Thyroid gland (tissue), 4 donors: ENCODE results near the gene MAP10. TPM values are rescaled to one million over a fixed set of nuclear protein-coding genes. Genes with fewer than 3 reads are reported as not detected.

ENCODE experiments used
- DNase-seq, 2 donors: peaks; one replicate each; pipeline ENCODE4 v3.0.0-alpha.2; 2019
- H3K27ac ChIP-seq, 3 donors: fragments of 200-600 bp; sonication (generic); 1 replicate in 2 of 3; 2 replicates in 1 of 3; pipeline ENCODE4 v1.5.1; 2016 to 2019; ENCODE audit warnings: mild to moderate bottlenecking in 1 of 3, moderate library complexity in 1 of 3
- H3K27me3 ChIP-seq: fragments of 200-600 bp; sonication (generic); one replicate; pipeline ENCODE4 v1.5.1; 2019
- H3K36me3 ChIP-seq, 2 donors: fragments of 200-600 bp; sonication (generic); one replicate each; pipeline ENCODE4 v1.5.1; 2016 to 2019
- H3K4me1 ChIP-seq, 2 donors: fragments of 200-600 bp; sonication (generic); one replicate each; pipeline ENCODE4 v1.5.1; 2017 to 2019
- H3K4me3 ChIP-seq, 3 donors: fragments of 200-600 bp; sonication (generic); replicated peaks in 1 of 3; 1 replicate in 2 of 3; 2 replicates in 1 of 3; pipeline ENCODE4 v1.5.1; 2016; ENCODE audit warnings: mild to moderate bottlenecking in 1 of 3
- H3K9me3 ChIP-seq: fragments of 200-600 bp; sonication (generic); one replicate; pipeline ENCODE4 v1.5.1; 2017
- CTCF ChIP-seq, 6 experiments: fragments of 200-600 bp in 3 of 6; fragments of 450-650 bp in 3 of 6; sonication (generic) in 3 of 6; IDR thresholded peaks; one replicate each; pipeline ENCODE4 v1.5.1; 2016 to 2019; ENCODE audit warnings: antibody characterized with exemption in 6 of 6, mild to moderate bottlenecking in 2 of 6, inconsistent platforms in 1 of 6, moderate library complexity in 1 of 6
- POLR2A ChIP-seq, 2 donors: fragments of 450-650 bp; IDR thresholded peaks; one replicate each; pipeline ENCODE4 v1.6.1; 2017; ENCODE audit warnings: antibody characterized with exemption in 2 of 2, mild to moderate bottlenecking in 2 of 2, moderate library complexity in 1 of 2
- WGBS, 2 donors: methylation state at CpG; one replicate each; pipeline ENCODE4 v1.1.5; 2017; 5-methylcytosine and 5-hydroxymethylcytosine counted together
- intact Hi-C: fragments of 100-400 bp; cut with DNase I; formaldehyde crosslinking; loops from one replicate; pipeline ENCODE4 v1.15.1; 2023
- total RNA-seq, 4 donors: library from RNA; depleted of rRNA; stranded (reverse); fragments of >200 nt; gene quantifications; one replicate each; pipeline ENCODE4 v1.2.3, GENCODE V29; 2016

The MAP10 gene
- total RNA-seq: 1 to 10 TPM; 3.8 to 6.6 (median 4.8) TPM

- Histone ChIP-seq H3K36me3 (no peaks in the 10 kb centered on the region), H3K4me3 (peak within 1 kb of the TSS; percentile 60 to 63 (median 62)), H3K4me1 (peaks cover 8% of the 10 kb centered on the region in 2 donors), H3K27ac (peak within 1 kb of the TSS; percentile 83 to 92 (median 84)), H3K27me3 (no peaks in the 10 kb centered on the region), H3K9me3 (no peaks in the 10 kb centered on the region)
- WGBS, 2 donors: 10 to 16% methylated on average over 23 to 43 of the region's 75 CpGs
- TF ChIP-seq CTCF (IDR thresholded peaks at IDR 0.05) (no peak), POLR2A (IDR thresholded peaks at IDR 0.05) (peak in 1 of 2 donors; percentile 57)
- intact Hi-C loops: no loop called here
- peak; percentile 63 to 66 for DNase-seq
Measured at GRCh38 chr1:232805269-232806185, at the start of gene MAP10. Gene MAP10 (plus strand): TSS chr1:232805416. CDS start chr1:232805450, 34 bp downstream.

GRCh38 chr1:232764458-232765251 is 40.6 kb upstream of the MAP10 start:
- TF ChIP-seq CTCF (IDR thresholded peaks at IDR 0.05) (no peak), POLR2A (IDR thresholded peaks at IDR 0.05) (no peak)
- Histone ChIP-seq H3K36me3 (no peaks in the 10 kb centered on the region), H3K9me3 (no peaks in the 10 kb centered on the region), H3K4me3 (no peak overlapping the region), H3K4me1 (peaks cover 8% of the 10 kb centered on the region in 2 donors), H3K27ac (no peak overlapping the region), H3K27me3 (no peaks in the 10 kb centered on the region)
- DNase-seq: peak; percentile 19 to 32
- intact Hi-C loops: no loop called here
- WGBS, 2 donors: 54% methylated on average over 4 of the region's 4 CpGs

- no peak overlapping the region for H3K4me3 ChIP-seq
- no peak for DNase-seq
- no peaks in the 10 kb centered on the region for H3K27me3 ChIP-seq
- 80 to 88% methylated on average over 6 of the region's 6 CpGs for WGBS, 2 donors
- no peaks in the 10 kb centered on the region for H3K9me3 ChIP-seq
- H3K27ac ChIP-seq: no peak overlapping the region
- intact Hi-C loops: no loop called here
- H3K4me1 ChIP-seq: peaks cover 8% of the 10 kb centered on the region in 2 donors
- TF ChIP-seq POLR2A (IDR thresholded peaks at IDR 0.05): no peak
- no peak for TF ChIP-seq CTCF (IDR thresholded peaks at IDR 0.05)
- H3K36me3 ChIP-seq: no peaks in the 10 kb centered on the region
Measured at GRCh38 chr1:232765542-232765941, 39.7 kb upstream of the MAP10 start.

GRCh38 chr1:232766241-232766890 is 38.9 kb upstream of the MAP10 start:
- Histone ChIP-seq H3K4me1 (peaks cover 8% of the 10 kb centered on the region in 2 donors), H3K9me3 (no peaks in the 10 kb centered on the region), H3K4me3 (no peak overlapping the region), H3K36me3 (no peaks in the 10 kb centered on the region), H3K27ac (peak overlapping the region in 2 of 3 donors; percentile 13 to 39), H3K27me3 (no peaks in the 10 kb centered on the region)
- DNase-seq: no peak
- 64 to 82% methylated on average over 8 of the region's 8 CpGs for WGBS, 2 donors
- intact Hi-C loops: no loop called here
- no peak for TF ChIP-seq CTCF (IDR thresholded peaks at IDR 0.05)
- TF ChIP-seq POLR2A (IDR thresholded peaks at IDR 0.05): no peak
